Stimulated activated CD8-positive, alpha-beta memory T cell treated with anti-CD3 and anti-CD28 coated beads, Interleukin-15, amount 100 ng/mL, for 48 hours (primary cell): ENCODE results near the gene HYKK.
A peak's percentile ranks its signal among the peaks of the same experiment; 100 is the strongest.
"Not testable (repeated sequence)": the region's sequence is repeated elsewhere in the genome, so short reads cannot be mapped to it uniquely, and the experiment has no call there.

Experiments used
- DNase-seq, 2 donors: peaks; one replicate each; pipeline ENCODE4 v3.0.0-alpha.2; 2020; ENCODE audit warnings: low read depth in 2 of 2

Gene HYKK

DNA sequence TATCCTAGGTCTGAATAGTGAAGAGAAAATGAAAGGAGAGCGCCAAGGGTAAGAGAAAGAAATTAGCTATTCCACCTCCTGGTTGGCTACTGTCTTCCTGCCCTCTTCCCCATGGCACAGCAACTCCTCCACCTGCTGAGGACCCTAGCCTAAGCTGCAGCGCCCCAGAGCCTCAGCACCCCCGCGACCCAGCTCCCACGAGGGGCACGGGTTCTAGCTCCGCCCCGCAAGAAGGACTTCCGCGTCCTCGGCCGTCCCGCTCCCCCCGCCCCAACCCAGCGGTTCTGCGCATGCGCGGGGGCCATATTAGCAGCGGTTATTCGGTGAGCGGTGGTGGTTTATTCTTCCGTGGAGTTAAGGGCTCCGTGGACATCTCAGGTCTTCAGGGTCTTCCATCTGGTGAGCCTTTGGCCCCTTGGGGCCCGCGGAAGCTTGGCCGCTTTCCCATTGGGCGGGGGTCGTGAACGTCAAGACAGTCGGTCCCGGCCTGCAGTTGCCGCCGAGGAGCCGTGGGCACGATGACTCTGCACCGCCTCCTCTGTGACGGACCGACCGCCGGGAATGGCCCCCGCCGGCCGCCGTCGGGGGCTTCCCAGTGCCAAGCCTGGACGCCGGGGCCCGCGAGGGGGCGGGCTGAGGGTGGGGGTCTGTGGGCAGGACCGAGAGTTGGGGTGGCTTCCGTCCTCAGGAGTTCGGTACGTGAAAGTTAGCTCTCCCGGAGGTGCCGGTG is 32.9 kb downstream of the HYKK start, which contains the start of gene PSMA4:
Gene PSMA4, plus strand, starts transcription at position 304 of the 730 bp plus-strand sequence. CDS start 1,484 bp downstream, outside the sequence.
- DNase-seq = peak; percentile 89 to 93

DNA sequence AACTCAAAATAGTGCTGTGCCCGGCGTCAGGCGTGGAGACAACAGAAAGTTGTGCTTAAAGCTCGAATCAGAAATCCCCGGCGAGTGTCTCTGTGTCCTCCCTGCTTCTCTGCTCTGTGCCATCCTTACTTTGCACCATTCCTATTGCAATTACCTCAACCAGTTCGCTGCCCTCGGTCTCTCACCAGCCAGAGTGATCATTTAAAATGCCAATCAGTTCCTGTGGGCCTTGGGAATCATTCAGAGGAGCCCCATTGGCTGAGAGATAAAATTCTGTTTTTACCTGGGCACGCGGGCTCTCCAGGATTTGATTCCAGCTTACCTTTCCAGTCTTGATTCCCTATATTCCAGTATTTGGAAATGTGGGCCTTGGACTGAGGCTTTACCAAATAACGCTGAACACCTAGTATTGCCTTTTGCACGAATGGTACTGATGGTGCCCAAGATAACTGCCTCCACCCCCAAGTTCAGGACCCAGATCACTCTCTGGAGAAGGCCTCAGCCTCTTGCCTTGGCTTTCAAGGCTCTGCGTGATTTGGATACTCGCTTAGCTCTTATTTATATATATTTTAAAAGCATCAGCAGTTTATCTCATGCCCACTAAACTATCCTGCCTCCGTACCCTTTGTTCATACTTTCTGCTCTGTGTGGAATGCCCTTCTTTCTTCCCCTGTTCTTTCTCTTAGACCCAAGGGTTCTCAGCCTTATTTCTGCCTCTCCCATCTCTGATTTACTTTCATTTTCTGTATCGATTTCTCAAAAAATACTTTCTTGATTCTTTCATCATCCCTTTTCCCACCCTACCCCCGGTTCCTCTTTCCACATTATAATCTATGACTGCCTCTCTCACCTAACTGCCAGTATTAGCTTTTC is 33.7 kb downstream of the HYKK start:
- no peak for DNase-seq

GRCh38 chr15:78541744-78542034 is 34.3 kb downstream of the HYKK start:
- DNase-seq = no peak

GRCh38 chr15:78542647-78543046 is 35.3 kb downstream of the HYKK start:
- no peak for DNase-seq

GRCh38 chr15:78550194-78550593 is 42.8 kb downstream of the HYKK start:
- no peak for DNase-seq

GRCh38 chr15:78550815-78551214 is 43.4 kb downstream of the HYKK start:
- DNase-seq = no peak

DNA sequence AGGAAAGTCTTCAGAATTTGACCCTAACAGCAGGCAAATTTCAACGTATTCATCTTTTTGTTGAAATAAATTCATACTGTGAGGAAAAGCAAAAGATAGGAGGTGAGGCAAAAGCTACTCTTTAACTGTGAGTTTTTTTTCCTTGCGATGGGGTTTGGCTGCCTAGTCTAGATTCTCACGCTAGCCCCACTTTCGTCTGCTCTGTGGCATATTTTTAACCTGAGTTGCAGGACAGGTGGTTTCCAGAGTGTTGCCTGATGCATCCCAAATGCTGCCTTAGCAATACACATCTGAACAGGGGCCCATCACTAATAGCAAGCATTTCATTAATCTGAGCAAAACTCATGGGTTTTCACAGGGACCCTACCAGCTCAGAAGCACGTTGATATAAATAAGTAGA is 44.5 kb downstream of the HYKK start:
- DNase-seq = no peak

DNA sequence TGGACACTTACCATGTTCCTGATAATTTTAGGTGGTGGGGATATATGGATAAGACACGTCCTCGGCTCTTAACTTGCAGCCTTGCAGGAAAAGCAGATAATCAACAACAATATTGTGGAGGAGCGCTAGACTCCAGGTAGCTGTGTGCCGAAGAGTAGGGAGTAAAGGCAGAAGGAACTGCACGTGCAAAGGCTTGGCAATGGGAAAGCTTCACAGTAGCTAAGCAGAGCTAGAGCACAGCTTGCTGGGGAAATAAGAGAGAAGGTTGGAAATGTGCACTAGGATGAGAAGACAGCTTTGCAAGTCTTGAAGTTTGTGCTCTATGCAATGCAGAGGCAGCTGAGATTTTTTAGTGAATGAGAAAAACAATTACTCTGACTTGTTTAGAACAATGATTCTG is 45.2 kb downstream of the HYKK start:
- DNase-seq = no peak

DNA sequence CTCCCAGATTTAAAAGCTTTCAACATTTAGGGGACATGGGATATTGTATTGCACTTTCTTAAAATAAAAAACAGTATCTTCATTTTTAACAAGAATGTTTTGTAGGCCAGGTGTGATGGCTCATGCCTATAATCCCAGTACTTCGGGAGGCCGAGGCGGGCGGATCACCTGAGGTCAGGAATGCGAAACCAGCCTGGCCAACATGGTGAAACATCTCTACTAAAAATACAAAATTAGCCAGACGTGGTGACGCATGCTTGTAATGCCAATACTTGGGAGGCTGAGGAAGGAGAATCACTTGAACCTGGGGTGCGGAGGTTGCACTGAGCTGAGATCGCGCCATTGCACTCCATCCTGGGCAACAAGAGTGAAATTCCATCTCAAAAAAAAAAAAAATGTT is 52.8 kb downstream of the HYKK start:
- DNase-seq = not testable (repeated sequence)

GRCh38 chr15:78561490-78561889 is 54.1 kb downstream of the HYKK start:
- no peak for DNase-seq

GRCh38 chr15:78563092-78563491 is 55.7 kb downstream of the HYKK start:
- no peak for DNase-seq

DNA sequence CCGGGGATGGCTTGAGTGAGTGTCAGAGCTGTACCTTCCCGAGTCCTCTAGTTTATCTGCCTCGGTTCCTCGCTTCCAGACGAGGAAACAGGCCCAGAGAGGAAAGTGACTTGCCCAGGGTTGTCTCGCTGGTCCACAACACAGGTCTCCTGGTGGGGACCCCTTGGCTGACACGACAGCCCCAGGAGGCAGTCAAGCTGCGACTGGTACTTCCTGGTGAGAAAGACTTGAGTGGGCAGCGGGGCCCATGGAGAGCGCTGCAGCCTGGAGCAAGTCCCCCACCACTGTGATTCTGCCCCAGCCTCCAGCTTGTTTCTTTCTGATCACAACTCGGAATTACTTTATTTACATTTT is 57.3 kb downstream of the HYKK start:
- no peak for DNase-seq

GRCh38 chr15:78565097-78565950 is 57.9 kb downstream of the HYKK start, which contains the start of gene CHRNA5:
Gene CHRNA5 (plus strand): TSS chr15:78565520. CDS start chr15:78565720, 200 bp downstream.
- peak; percentile 76 to 77 for DNase-seq

DNA sequence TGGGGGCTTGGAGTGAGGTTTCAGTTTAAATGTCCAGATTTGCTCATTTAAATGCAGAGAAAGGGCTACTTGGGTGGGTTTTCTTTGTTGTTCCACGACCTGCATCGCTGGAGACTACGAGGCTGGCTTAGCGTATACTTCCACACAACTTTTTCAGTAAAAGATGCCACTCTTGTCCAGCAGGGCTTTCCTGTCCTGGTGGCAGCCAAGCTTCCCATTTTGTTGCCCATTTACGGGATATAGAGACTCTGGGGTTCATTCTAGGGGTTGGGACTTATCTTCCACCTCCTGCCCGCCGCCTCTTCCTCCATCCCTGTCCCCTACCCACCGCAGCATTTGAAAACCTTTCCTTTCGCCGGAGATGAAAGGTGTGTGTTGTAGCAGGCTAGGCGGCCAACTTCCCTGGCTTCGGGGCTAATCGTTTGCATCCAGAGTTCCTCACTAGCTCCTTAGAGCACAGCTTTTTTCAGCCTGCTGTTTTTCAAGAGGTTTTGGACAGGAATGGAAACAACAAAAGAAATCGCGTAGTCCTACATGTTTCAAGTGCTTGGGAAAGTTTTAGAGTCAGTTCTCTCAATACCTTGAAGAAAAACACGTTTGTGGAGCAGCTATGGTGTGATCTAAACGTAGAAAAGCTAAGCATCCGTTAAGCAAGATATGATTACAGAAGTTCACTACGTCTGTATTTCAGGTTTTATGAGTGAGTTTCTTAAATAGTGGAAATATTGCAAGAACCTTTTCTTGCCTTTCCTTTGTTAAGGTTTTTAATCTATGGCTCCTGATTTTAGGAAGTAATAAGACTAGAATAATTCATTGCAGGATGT is 58.8 kb downstream of the HYKK start:
- no peak for DNase-seq

- no peak for DNase-seq
These were observed 60.2 kb downstream of the HYKK start for GRCh38 chr15:78567531-78567930.

DNA sequence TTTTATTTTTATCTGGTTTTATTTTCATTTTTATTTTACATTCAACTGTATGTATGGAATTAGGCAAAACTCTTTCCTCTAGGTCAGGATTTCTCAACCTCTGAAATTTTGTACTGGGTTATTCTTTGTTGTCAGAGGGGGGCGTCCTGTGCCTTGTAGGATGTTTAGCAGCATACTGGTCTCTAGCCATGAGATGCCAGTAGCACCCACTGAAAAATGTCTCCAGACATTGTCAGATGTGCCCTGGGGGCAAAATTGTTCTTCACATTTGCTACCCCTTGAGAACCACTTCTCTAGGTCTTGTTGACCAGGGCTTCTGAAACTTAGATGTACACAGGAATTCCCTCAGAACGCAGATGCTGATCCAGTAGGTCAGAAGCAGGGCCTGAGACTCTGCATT is 63.3 kb downstream of the HYKK start:
- no peak for DNase-seq

DNA sequence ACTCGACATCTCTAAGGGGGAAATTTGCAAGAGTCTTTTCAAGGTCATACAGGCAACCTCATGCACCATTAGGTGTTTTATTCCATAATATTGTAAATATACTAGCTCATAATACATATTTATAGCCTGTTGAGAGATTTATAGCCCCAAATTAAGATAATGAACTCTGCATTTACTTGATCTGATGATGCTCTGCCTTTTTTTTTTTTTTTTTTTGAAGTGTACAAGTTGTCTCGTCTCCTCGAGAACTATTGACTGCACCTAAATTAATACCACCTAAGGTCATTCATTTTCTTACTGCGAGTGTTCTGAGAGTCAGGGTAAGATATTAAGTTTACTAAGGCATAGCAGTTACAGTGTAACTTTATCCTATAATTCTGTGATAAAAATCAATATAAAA is 64.0 kb downstream of the HYKK start:
- no peak for DNase-seq

DNA sequence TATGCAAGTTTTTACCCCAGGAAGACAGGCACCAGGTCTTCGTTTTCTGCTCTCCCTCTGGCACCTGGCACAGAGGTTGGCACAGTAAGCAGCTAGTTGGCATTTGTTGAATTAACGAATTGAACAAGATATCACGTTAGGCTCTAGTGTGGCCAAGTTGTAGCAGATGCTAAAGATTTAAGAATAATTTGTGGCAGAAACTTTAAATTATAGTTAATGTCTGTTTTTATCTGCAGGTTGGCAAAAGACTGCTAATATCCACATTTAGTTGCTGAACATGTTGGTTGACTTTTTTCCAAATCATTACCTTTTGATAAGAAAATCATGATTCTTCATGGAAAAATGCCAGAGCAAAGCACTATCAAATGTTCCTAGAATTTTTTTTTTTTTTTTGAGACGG is 66.0 kb downstream of the HYKK start:
- DNase-seq = no peak

DNA sequence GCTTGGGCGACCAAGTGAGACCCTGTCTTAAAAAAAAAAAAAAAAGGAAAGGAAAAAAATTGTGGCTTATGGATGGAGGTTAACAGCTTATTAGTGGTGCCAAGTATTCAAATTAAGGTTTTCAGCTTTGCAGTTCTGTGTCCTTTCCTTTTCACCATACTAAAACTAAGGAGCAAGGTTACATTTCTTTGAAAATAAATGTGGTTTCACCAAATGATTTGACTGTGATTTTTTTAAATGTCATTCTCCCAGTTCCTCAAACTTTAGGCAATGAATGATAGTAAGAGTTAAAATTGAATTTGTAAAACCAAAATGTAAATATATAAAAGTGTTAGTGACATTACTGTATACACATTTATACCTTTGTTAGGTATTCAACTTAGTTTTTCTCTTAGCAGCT is 67.6 kb downstream of the HYKK start:
- no peak for DNase-seq
